ENCODE measurements around the gene GHR. TPM values are rescaled to one million over a fixed set of nuclear protein-coding genes. Genes with fewer than 3 reads are reported as not detected.

GHR gene
- total and polyA plus RNA-seq, 10 of the 15 experiments (the other 5 are each of a cell fraction or from before 2014, with no cell fraction given): 0.23 to 10.2 (median 0.48) TPM

DNA sequence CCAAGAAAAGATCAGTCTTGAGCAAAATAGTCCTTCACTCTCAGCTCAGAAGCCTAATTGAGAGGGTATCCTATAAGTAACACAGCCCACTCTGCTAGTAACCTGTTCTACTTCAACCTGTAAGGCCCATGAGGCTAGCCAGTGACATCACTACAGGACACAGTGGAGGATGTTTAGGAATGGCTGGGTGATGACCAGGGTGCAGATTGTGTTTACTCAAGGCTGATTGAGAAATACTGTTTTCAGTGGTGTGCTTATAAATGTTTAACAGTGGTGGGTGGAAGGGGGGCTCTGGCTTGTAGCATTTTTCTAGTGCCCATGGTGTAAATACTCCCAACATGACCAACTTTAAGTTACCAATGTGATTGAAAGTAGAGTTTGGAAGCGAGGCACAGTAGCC, 173.6 kb downstream of the GHR start:
- no peaks in the 10 kb centered on the region for H4K20me1 ChIP-seq (ENCODE audit: control insufficient read depth, insufficient read depth)
- WGBS (ENCODE audit: insufficient coverage, insufficient replicate concordance, low lambda C conversion rate, missing lambda C conversion rate): 5% methylated on average over 1 of the region's 1 CpG
- ChIA-PET RAD21 (ENCODE audit: unreplicated experiment) (no interaction called here), CTCF (interaction anchor here (1.4 kb wide), 1 partner anchor 8 kb away, joined by 3 read pairs; no protein-coding TSS in a partner anchor), POLR2A (no interaction called here), SMC1A (ENCODE audit: uncharacterized antibody, unreplicated experiment) (interaction anchor here (1.5 kb wide), 1 partner anchor 12 kb away, joined by 6 read pairs; no protein-coding TSS in a partner anchor)
- no peaks in the 10 kb centered on the region for H3K4me1 ChIP-seq (ENCODE audit: control insufficient read depth, insufficient read depth, low read length)
- H3K27ac ChIP-seq (ENCODE audit: control insufficient read depth, insufficient read depth): no peak overlapping the region
- no peak for ATAC-seq
- no peak overlapping the region for H2AFZ ChIP-seq (ENCODE audit: control insufficient read depth, low read depth, low read length)
- intact Hi-C loops (cut with micrococcal nuclease; ENCODE audit: unreplicated experiment): no loop called here
- H3K79me2 ChIP-seq (ENCODE audit: control insufficient read depth, insufficient read depth, low read length): no peaks in the 10 kb centered on the region
- H3K4me3 ChIP-seq: no peak overlapping the region
- no peaks in the 10 kb centered on the region for H3K36me3 ChIP-seq (ENCODE audit: control insufficient read depth in 2 of 2, insufficient read depth in 2 of 2, low read length in 1 of 2)
- no peaks in the 10 kb centered on the region for H3K9me3 ChIP-seq (replicated peaks; ENCODE audit: control insufficient read depth, insufficient read depth, low read length)
- no peak for DNase-seq (ENCODE audit: low read depth, low spot score)
- no peak for FAIRE-seq
- BruUV-seq (replicated peaks): no TSS peak
- H3K27me3 ChIP-seq (replicated peaks in 1 of 2; ENCODE audit: control insufficient read depth in 2 of 2, insufficient read depth in 2 of 2, low read length in 1 of 2): no peaks in the 10 kb centered on the region
- H3K9ac ChIP-seq (ENCODE audit: control insufficient read depth, insufficient read depth, low read length): no peak overlapping the region
- H3K4me2 ChIP-seq (ENCODE audit: control insufficient read depth, insufficient read depth): no peak overlapping the region
- in situ Hi-C loops (cut with MboI): no loop called here
- TF ChIP-seq IKZF2 (IDR thresholded peaks at IDR 0.05) (no peak), IKZF1 (conservative IDR thresholded peaks at IDR 0.05) (no peak), MYB (IDR thresholded peaks at IDR 0.05; ENCODE audit: borderline replicate concordance, low read depth, low read length) (no peak), EGR1 (IDR thresholded peaks at IDR 0.05; ENCODE audit: borderline replicate concordance in 1 of 2, low read depth in 2 of 2, low read length in 2 of 2) (no peak), MEF2A (IDR thresholded peaks at IDR 0.05; ENCODE audit: insufficient read depth, low read depth, low read length) (no peak), ZNF207 (IDR thresholded peaks at IDR 0.05; ENCODE audit: borderline replicate concordance) (no peak), STAT1 (conservative IDR thresholded peaks at IDR 0.05) (no peak), ZNF622 (IDR thresholded peaks at IDR 0.05) (no peak), SRF (IDR thresholded peaks at IDR 0.05; ENCODE audit: low read depth in 2 of 2, low read length in 2 of 2) (no peak), CEBPB (IDR thresholded peaks at IDR 0.05; ENCODE audit: borderline replicate concordance in 1 of 2, low read depth in 2 of 2, low read length in 2 of 2) (no peak)
- TF ChIP-seq, protein P1, sequence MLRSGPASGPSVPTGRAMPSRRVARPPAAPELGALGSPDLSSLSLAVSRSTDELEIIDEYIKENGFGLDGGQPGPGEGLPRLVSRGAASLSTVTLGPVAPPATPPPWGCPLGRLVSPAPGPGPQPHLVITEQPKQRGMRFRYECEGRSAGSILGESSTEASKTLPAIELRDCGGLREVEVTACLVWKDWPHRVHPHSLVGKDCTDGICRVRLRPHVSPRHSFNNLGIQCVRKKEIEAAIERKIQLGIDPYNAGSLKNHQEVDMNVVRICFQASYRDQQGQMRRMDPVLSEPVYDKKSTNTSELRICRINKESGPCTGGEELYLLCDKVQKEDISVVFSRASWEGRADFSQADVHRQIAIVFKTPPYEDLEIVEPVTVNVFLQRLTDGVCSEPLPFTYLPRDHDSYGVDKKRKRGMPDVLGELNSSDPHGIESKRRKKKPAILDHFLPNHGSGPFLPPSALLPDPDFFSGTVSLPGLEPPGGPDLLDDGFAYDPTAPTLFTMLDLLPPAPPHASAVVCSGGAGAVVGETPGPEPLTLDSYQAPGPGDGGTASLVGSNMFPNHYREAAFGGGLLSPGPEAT (IDR thresholded peaks at IDR 0.05; ENCODE audit: low read depth): no peak
- TF ChIP-seq, protein P2, sequence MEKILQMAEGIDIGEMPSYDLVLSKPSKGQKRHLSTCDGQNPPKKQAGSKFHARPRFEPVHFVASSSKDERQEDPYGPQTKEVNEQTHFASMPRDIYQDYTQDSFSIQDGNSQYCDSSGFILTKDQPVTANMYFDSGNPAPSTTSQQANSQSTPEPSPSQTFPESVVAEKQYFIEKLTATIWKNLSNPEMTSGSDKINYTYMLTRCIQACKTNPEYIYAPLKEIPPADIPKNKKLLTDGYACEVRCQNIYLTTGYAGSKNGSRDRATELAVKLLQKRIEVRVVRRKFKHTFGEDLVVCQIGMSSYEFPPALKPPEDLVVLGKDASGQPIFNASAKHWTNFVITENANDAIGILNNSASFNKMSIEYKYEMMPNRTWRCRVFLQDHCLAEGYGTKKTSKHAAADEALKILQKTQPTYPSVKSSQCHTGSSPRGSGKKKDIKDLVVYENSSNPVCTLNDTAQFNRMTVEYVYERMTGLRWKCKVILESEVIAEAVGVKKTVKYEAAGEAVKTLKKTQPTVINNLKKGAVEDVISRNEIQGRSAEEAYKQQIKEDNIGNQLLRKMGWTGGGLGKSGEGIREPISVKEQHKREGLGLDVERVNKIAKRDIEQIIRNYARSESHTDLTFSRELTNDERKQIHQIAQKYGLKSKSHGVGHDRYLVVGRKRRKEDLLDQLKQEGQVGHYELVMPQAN (conservative IDR thresholded peaks at IDR 0.05): no peak
- TF ChIP-seq, protein P3, sequence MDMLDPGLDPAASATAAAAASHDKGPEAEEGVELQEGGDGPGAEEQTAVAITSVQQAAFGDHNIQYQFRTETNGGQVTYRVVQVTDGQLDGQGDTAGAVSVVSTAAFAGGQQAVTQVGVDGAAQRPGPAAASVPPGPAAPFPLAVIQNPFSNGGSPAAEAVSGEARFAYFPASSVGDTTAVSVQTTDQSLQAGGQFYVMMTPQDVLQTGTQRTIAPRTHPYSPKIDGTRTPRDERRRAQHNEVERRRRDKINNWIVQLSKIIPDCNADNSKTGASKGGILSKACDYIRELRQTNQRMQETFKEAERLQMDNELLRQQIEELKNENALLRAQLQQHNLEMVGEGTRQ (IDR thresholded peaks at IDR 0.05; ENCODE audit: borderline replicate concordance, low read depth, low read length): no peak
- TF ChIP-seq, protein P4, sequence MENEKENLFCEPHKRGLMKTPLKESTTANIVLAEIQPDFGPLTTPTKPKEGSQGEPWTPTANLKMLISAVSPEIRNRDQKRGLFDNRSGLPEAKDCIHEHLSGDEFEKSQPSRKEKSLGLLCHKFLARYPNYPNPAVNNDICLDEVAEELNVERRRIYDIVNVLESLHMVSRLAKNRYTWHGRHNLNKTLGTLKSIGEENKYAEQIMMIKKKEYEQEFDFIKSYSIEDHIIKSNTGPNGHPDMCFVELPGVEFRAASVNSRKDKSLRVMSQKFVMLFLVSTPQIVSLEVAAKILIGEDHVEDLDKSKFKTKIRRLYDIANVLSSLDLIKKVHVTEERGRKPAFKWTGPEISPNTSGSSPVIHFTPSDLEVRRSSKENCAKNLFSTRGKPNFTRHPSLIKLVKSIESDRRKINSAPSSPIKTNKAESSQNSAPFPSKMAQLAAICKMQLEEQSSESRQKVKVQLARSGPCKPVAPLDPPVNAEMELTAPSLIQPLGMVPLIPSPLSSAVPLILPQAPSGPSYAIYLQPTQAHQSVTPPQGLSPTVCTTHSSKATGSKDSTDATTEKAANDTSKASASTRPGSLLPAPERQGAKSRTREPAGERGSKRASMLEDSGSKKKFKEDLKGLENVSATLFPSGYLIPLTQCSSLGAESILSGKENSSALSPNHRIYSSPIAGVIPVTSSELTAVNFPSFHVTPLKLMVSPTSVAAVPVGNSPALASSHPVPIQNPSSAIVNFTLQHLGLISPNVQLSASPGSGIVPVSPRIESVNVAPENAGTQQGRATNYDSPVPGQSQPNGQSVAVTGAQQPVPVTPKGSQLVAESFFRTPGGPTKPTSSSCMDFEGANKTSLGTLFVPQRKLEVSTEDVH (IDR thresholded peaks at IDR 0.05; ENCODE audit: low read depth, partially characterized antibody): no peak
- TF ChIP-seq, protein P5, sequence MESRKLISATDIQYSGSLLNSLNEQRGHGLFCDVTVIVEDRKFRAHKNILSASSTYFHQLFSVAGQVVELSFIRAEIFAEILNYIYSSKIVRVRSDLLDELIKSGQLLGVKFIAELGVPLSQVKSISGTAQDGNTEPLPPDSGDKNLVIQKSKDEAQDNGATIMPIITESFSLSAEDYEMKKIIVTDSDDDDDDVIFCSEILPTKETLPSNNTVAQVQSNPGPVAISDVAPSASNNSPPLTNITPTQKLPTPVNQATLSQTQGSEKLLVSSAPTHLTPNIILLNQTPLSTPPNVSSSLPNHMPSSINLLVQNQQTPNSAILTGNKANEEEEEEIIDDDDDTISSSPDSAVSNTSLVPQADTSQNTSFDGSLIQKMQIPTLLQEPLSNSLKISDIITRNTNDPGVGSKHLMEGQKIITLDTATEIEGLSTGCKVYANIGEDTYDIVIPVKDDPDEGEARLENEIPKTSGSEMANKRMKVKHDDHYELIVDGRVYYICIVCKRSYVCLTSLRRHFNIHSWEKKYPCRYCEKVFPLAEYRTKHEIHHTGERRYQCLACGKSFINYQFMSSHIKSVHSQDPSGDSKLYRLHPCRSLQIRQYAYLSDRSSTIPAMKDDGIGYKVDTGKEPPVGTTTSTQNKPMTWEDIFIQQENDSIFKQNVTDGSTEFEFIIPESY (IDR thresholded peaks at IDR 0.05): no peak

Data from GM12878 (cell line).